Measurements from ENCODE around the gene GPBAR1. TPM values are rescaled to one million over a fixed set of nuclear protein-coding genes. Genes with fewer than 3 reads are reported as not detected.
A peak's percentile ranks its signal among the peaks of the same experiment; 100 is the strongest.

GPBAR1 gene
- total RNA-seq, 6 donors from 2014 or later, result 0.33 to 6.4 (median 4.1) TPM

GRCh38 chr2:218256612-218257350, 4.0 kb upstream of the GPBAR1 start:
- H3K9me3 ChIP-seq, result no peaks in the 10 kb centered on the region
- peak overlapping the region in 3 of 4 donors; percentile 6 to 80 (median 64) for H3K27ac ChIP-seq
- peaks cover 40 to 50% (median 44%) of the 10 kb centered on the region in 4 donors for H3K4me1 ChIP-seq
- peaks cover 19 to 53% (median 46%) of the 10 kb centered on the region in 4 donors for H3K36me3 ChIP-seq
- TF ChIP-seq POLR2A (IDR thresholded peaks at IDR 0.05) (no peak), CTCF (IDR thresholded peaks at IDR 0.05) (no peak), POLR2AphosphoS5 (IDR thresholded peaks at IDR 0.05) (no peak), EP300 (IDR thresholded peaks at IDR 0.05) (no peak)
- DNase-seq (no peak), ATAC-seq (ENCODE audit: low FRiP score in 2 of 2) (no peak)
- H3K27me3 ChIP-seq, result no peaks in the 10 kb centered on the region
- H3K4me3 ChIP-seq, result no peak overlapping the region
- WGBS, 2 donors, result 93 to 96% methylated on average over 13 of the region's 13 CpGs

GRCh38 chr2:218257390-218257981, 3.3 kb upstream of the GPBAR1 start:
- DNase-seq (peak in 1 of 2 donors; percentile 46), ATAC-seq (ENCODE audit: low FRiP score in 2 of 2) (peak; percentile 26 to 49)
- WGBS, 2 donors, result 26 to 35% methylated on average over 7 to 8 of the region's 8 CpGs
- TF ChIP-seq POLR2A (IDR thresholded peaks at IDR 0.05), result no peak
- TF ChIP-seq POLR2AphosphoS5 (IDR thresholded peaks at IDR 0.05), result no peak
- peak in 5 of 6 experiments; percentile 31 to 71 (median 54) for TF ChIP-seq CTCF (IDR thresholded peaks at IDR 0.05)
- no peak for TF ChIP-seq EP300 (IDR thresholded peaks at IDR 0.05)
- H3K27ac ChIP-seq, result peak overlapping the region in 3 of 4 donors; percentile 6 to 80 (median 64)
- H3K4me3 ChIP-seq, result no peak overlapping the region
- H3K4me1 ChIP-seq, result peaks cover 46 to 55% (median 48%) of the 10 kb centered on the region in 4 donors
- H3K36me3 ChIP-seq, result peaks cover 12 to 48% (median 40%) of the 10 kb centered on the region in 4 donors
- no peaks in the 10 kb centered on the region for H3K9me3 ChIP-seq
- H3K27me3 ChIP-seq, result no peaks in the 10 kb centered on the region

- Histone ChIP-seq H3K4me1 (peaks cover 54 to 64% (median 60%) of the 10 kb centered on the region in 4 donors), H3K9me3 (no peaks in the 10 kb centered on the region), H3K27me3 (no peaks in the 10 kb centered on the region), H3K36me3 (peaks cover 0 to 47% (median 37%) of the 10 kb centered on the region in 4 donors), H3K4me3 (no peak overlapping the region), H3K27ac (peak overlapping the region; percentile 69 to 85 (median 77))
- DNase-seq (peak in 1 of 2 donors; percentile 73), ATAC-seq (ENCODE audit: low FRiP score in 2 of 2) (peak; percentile 80 to 85)
- 42 to 46% methylated on average over 15 of the region's 15 CpGs for WGBS, 2 donors
- peak in 2 of 4 donors; percentile 42 to 49 for TF ChIP-seq EP300 (IDR thresholded peaks at IDR 0.05)
- TF ChIP-seq POLR2AphosphoS5 (IDR thresholded peaks at IDR 0.05), result peak; percentile 27 to 53
- TF ChIP-seq POLR2A (IDR thresholded peaks at IDR 0.05), result peak in 1 of 4 donors; percentile 30
- no peak for TF ChIP-seq CTCF (IDR thresholded peaks at IDR 0.05)
Measured at GRCh38 chr2:218259099-218259961, 1.5 kb upstream of the GPBAR1 start.

GRCh38 chr2:218260166-218260565, 649 bp upstream of the GPBAR1 start:
- Histone ChIP-seq H3K27ac (peak overlapping the region; percentile 69 to 85 (median 77)), H3K9me3 (no peaks in the 10 kb centered on the region), H3K4me3 (no peak overlapping the region), H3K27me3 (no peaks in the 10 kb centered on the region), H3K36me3 (peaks cover 0 to 47% (median 37%) of the 10 kb centered on the region in 4 donors), H3K4me1 (peaks cover 54 to 72% (median 63%) of the 10 kb centered on the region in 4 donors)
- ATAC-seq (ENCODE audit: low FRiP score in 2 of 2), result no peak
- TF ChIP-seq POLR2AphosphoS5 (IDR thresholded peaks at IDR 0.05) (no peak), EP300 (IDR thresholded peaks at IDR 0.05) (no peak), POLR2A (IDR thresholded peaks at IDR 0.05) (no peak), CTCF (IDR thresholded peaks at IDR 0.05) (no peak)
- WGBS, 2 donors, result 79 to 89% methylated on average over 4 to 5 of the region's 5 CpGs
- no peak for DNase-seq

Measured in upper lobe of left lung (tissue), 6 donors.